GM12872 (cell line): ENCODE results near the gene DOCK10.

ENCODE experiments used
- CTCF ChIP-seq: IDR thresholded peaks from 3 replicates; pipeline ENCODE4 v1.5.1; 2011; ENCODE audit warnings: low read depth, mild to moderate bottlenecking, low read length, moderate library complexity; ENCODE audit not compliant: insufficient read depth

The DOCK10 gene

GRCh38 chr2:224944707-224945547, 97.3 kb downstream of the DOCK10 start:
- no peak for TF ChIP-seq CTCF

- TF ChIP-seq CTCF, result no peak
These were observed 100.3 kb downstream of the DOCK10 start for GRCh38 chr2:224941960-224942359.

GRCh38 chr2:224940618-224941017, 101.7 kb downstream of the DOCK10 start:
- no peak for TF ChIP-seq CTCF

- TF ChIP-seq CTCF, result no peak
These were observed 103.6 kb downstream of the DOCK10 start for GRCh38 chr2:224938651-224939182.

GRCh38 chr2:224937887-224938286, 104.4 kb downstream of the DOCK10 start:
- TF ChIP-seq CTCF, result no peak

GRCh38 chr2:224934526-224935188, 107.6 kb downstream of the DOCK10 start:
- no peak for TF ChIP-seq CTCF

GRCh38 chr2:224933431-224933830, 108.8 kb downstream of the DOCK10 start:
- TF ChIP-seq CTCF, result no peak
